HEK293 (cell line): ENCODE data around the gene SOX13.

ENCODE experiments used
- GLIS1 ChIP-seq: fragments of 450-650 bp; formaldehyde crosslinking; IDR thresholded peaks from 2 replicates; pipeline ENCODE4 v1.5.1; 2016; ENCODE audit warnings: missing biosample characterization, missing genetic modification characterization
- GLIS2 ChIP-seq: fragments of 450-650 bp; formaldehyde crosslinking; IDR thresholded peaks from 2 replicates; pipeline ENCODE4 v1.5.1; 2016; ENCODE audit warnings: missing biosample characterization, missing genetic modification characterization
- KLF1 ChIP-seq: fragments of 450-650 bp; formaldehyde crosslinking; IDR thresholded peaks from 2 replicates; pipeline ENCODE4 v1.5.1; 2016; ENCODE audit warnings: missing biosample characterization, missing genetic modification characterization
- KLF16 ChIP-seq: fragments of 450-650 bp; formaldehyde crosslinking; IDR thresholded peaks from 2 replicates; pipeline ENCODE4 v1.5.1; 2017; ENCODE audit warnings: missing biosample characterization, missing genetic modification characterization
- KLF9 ChIP-seq: fragments of 450-650 bp; formaldehyde crosslinking; IDR thresholded peaks from 2 replicates; pipeline ENCODE4 v1.5.1; 2016; ENCODE audit warnings: missing biosample characterization, missing genetic modification characterization, low read depth
- PRDM10 ChIP-seq: fragments of 450-650 bp; formaldehyde crosslinking; IDR thresholded peaks from 2 replicates; pipeline ENCODE4 v1.5.1; 2016; ENCODE audit warnings: missing biosample characterization, missing genetic modification characterization
- SP2 ChIP-seq: fragments of 450-650 bp; formaldehyde crosslinking; IDR thresholded peaks from 2 replicates; pipeline ENCODE4 v1.5.1; 2016; ENCODE audit warnings: missing biosample characterization, missing genetic modification characterization
- ZBTB17 ChIP-seq: fragments of 450-650 bp; formaldehyde crosslinking; IDR thresholded peaks from 2 replicates; pipeline ENCODE4 v1.5.1; 2016; ENCODE audit warnings: missing biosample characterization, missing genetic modification characterization
- ZBTB8A ChIP-seq: fragments of 450-650 bp; formaldehyde crosslinking; IDR thresholded peaks from 2 replicates; pipeline ENCODE4 v1.5.1; 2016; ENCODE audit warnings: missing biosample characterization, missing genetic modification characterization
- ZIC2 ChIP-seq: fragments of 450-650 bp; formaldehyde crosslinking; IDR thresholded peaks from 2 replicates; pipeline ENCODE4 v1.5.1; 2016; ENCODE audit warnings: missing biosample characterization, missing genetic modification characterization
- ZNF18 ChIP-seq: fragments of 450-650 bp; formaldehyde crosslinking; IDR thresholded peaks from 2 replicates; pipeline ENCODE4 v1.5.1; 2016; ENCODE audit warnings: missing biosample characterization, missing genetic modification characterization
- ZNF202 ChIP-seq: fragments of 450-650 bp; formaldehyde crosslinking; IDR thresholded peaks from 2 replicates; pipeline ENCODE4 v1.5.1; 2016; ENCODE audit warnings: missing biosample characterization, missing genetic modification characterization, borderline replicate concordance
- ZNF26 ChIP-seq: fragments of 450-650 bp; formaldehyde crosslinking; IDR thresholded peaks from 2 replicates; pipeline ENCODE4 v1.5.1; 2016; ENCODE audit warnings: missing biosample characterization, missing genetic modification characterization
- ZNF292 ChIP-seq: fragments of 450-650 bp; formaldehyde crosslinking; IDR thresholded peaks from 2 replicates; pipeline ENCODE4 v1.5.1; 2016; ENCODE audit warnings: low read depth, missing biosample characterization, missing genetic modification characterization, borderline replicate concordance
- ZNF335 ChIP-seq: fragments of 450-650 bp; formaldehyde crosslinking; conservative IDR thresholded peaks from 2 replicates; pipeline ENCODE4 v1.5.1; 2016; ENCODE audit warnings: missing biosample characterization, missing genetic modification characterization
- ZNF341 ChIP-seq: fragments of 450-650 bp; formaldehyde crosslinking; IDR thresholded peaks from 2 replicates; pipeline ENCODE4; 2016; ENCODE audit warnings: low read depth, missing biosample characterization, missing genetic modification characterization
- ZNF350 ChIP-seq: fragments of 450-650 bp; formaldehyde crosslinking; IDR thresholded peaks from 2 replicates; pipeline ENCODE4 v1.5.0; 2017; ENCODE audit warnings: missing biosample characterization, mild to moderate bottlenecking, missing genetic modification characterization
- ZNF366 ChIP-seq: fragments of 450-650 bp; formaldehyde crosslinking; conservative IDR thresholded peaks from 2 replicates; pipeline ENCODE4 v1.5.1; 2016; ENCODE audit warnings: missing biosample characterization, missing genetic modification characterization
- ZNF398 ChIP-seq: fragments of 450-650 bp; formaldehyde crosslinking; IDR thresholded peaks from 2 replicates; pipeline ENCODE4 v1.5.1; 2017; ENCODE audit warnings: missing biosample characterization, missing genetic modification characterization
- ZNF423 ChIP-seq: fragments of 450-650 bp; formaldehyde crosslinking; IDR thresholded peaks from 2 replicates; pipeline ENCODE4 v1.5.1; 2016; ENCODE audit warnings: missing biosample characterization, missing genetic modification characterization
- ZNF561 ChIP-seq: fragments of 450-650 bp; IDR thresholded peaks from 2 replicates; pipeline ENCODE4 v1.5.1; 2018; ENCODE audit warnings: missing biosample characterization, missing genetic modification characterization, borderline replicate concordance
- ZNF692 ChIP-seq: fragments of 450-650 bp; formaldehyde crosslinking; IDR thresholded peaks from 2 replicates; pipeline ENCODE4 v1.5.1; 2016; ENCODE audit warnings: missing biosample characterization, missing genetic modification characterization
- ZNF76 ChIP-seq: fragments of 450-650 bp; formaldehyde crosslinking; IDR thresholded peaks from 2 replicates; pipeline ENCODE4; 2016; ENCODE audit warnings: low read depth, missing biosample characterization, missing genetic modification characterization, borderline replicate concordance
- ZNF776 ChIP-seq: fragments of 450-650 bp; formaldehyde crosslinking; IDR thresholded peaks from 2 replicates; pipeline ENCODE4 v1.5.0; 2017; ENCODE audit warnings: missing biosample characterization, missing genetic modification characterization, borderline replicate concordance
- TF ChIP-seq, protein P1 (sequence below): fragments of 450-650 bp; formaldehyde crosslinking; IDR thresholded peaks from 2 replicates; pipeline ENCODE4 v1.5.1; 2016; ENCODE audit warnings: missing biosample characterization, missing genetic modification characterization

Gene SOX13

GRCh38 chr1:204080163-204080903, 7.4 kb downstream of the SOX13 start (continued):
- TF ChIP-seq ZNF341 (tag by site-specific recombination) (peak; percentile 85), ZNF692 (tag by site-specific recombination) (peak; percentile 25; the same call in 1 of the 2 replicates), ZNF398 (tag by site-specific recombination) (peak; percentile 90), GLIS1 (tag by site-specific recombination) (peak; percentile 99), ZNF561 (peak; percentile 81; the same call in 1 of the 2 replicates), ZNF18 (tag by site-specific recombination) (peak; percentile 74), SP2 (tag by site-specific recombination) (peak; percentile 75), ZNF350 (tag by site-specific recombination) (no peak), KLF16 (tag by site-specific recombination) (0 out of 2 replicates have a peak, but pooled peaks have one; percentile 31), ZNF366 (tag by site-specific recombination) (peak; percentile 73), ZIC2 (tag by site-specific recombination) (peak; percentile 83), PRDM10 (tag by site-specific recombination) (peak; percentile 92), ZNF776 (tag by site-specific recombination) (no peak), ZNF202 (tag by site-specific recombination) (no peak), ZBTB17 (tag by site-specific recombination) (peak; percentile 80), KLF1 (peak; percentile 75), ZNF423 (tag by site-specific recombination) (peak; percentile 96), GLIS2 (tag by site-specific recombination) (peak; percentile 89), ZBTB8A (tag by site-specific recombination) (peak; percentile 35; the same call in 1 of the 2 replicates), ZNF292 (no peak), ZNF26 (tag by site-specific recombination) (no peak), ZNF335 (tag by site-specific recombination) (peak; percentile 18; the same call in 1 of the 2 replicates), KLF9 (tag by site-specific recombination) (peak; percentile 72; the same call in 1 of the 2 replicates), ZNF76 (tag by site-specific recombination) (peak; percentile 53; the same call in 1 of the 2 replicates)
- TF ChIP-seq, protein P1, sequence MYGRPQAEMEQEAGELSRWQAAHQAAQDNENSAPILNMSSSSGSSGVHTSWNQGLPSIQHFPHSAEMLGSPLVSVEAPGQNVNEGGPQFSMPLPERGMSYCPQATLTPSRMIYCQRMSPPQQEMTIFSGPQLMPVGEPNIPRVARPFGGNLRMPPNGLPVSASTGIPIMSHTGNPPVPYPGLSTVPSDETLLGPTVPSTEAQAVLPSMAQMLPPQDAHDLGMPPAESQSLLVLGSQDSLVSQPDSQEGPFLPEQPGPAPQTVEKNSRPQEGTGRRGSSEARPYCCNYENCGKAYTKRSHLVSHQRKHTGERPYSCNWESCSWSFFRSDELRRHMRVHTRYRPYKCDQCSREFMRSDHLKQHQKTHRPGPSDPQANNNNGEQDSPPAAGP (tag by site-specific recombination), result peak; percentile 63
